GM19455 (cell line): ENCODE results near the gene CCDC167.

Source experiments
- ATAC-seq: cut with Tn5 transposase; IDR thresholded peaks from one replicate; pipeline ENCODE4 v1.9.1; 2021; ENCODE audit not compliant: unreplicated experiment

Gene CCDC167

GRCh38 chr6:37531026-37531425 lies 31.3 kb upstream of the CCDC167 start:
- no peak for ATAC-seq

GRCh38 chr6:37530297-37530696 lies 30.6 kb upstream of the CCDC167 start:
- no peak for ATAC-seq

GRCh38 chr6:37528541-37528940 lies 28.8 kb upstream of the CCDC167 start:
- no peak for ATAC-seq

GRCh38 chr6:37525460-37526357 lies 26.0 kb upstream of the CCDC167 start:
- ATAC-seq, result no peak

GRCh38 chr6:37524970-37525318 lies 25.3 kb upstream of the CCDC167 start:
- no peak for ATAC-seq

GRCh38 chr6:37524025-37524969 lies 24.6 kb upstream of the CCDC167 start:
- ATAC-seq, result no peak

GRCh38 chr6:37523412-37523811 lies 23.7 kb upstream of the CCDC167 start:
- no peak for ATAC-seq

- no peak for ATAC-seq
Measured at GRCh38 chr6:37522836-37523235, 23.1 kb upstream of the CCDC167 start.

GRCh38 chr6:37521674-37522073 lies 22.0 kb upstream of the CCDC167 start:
- no peak for ATAC-seq

GRCh38 chr6:37520926-37521325 lies 21.2 kb upstream of the CCDC167 start:
- ATAC-seq, result no peak

- ATAC-seq, result no peak
Measured at GRCh38 chr6:37519461-37519860, 19.8 kb upstream of the CCDC167 start.

GRCh38 chr6:37518116-37518515 lies 18.4 kb upstream of the CCDC167 start:
- ATAC-seq, result no peak

GRCh38 chr6:37517411-37517812 lies 17.7 kb upstream of the CCDC167 start:
- no peak for ATAC-seq

- ATAC-seq, result no peak
Measured at GRCh38 chr6:37516920-37517405, 17.3 kb upstream of the CCDC167 start.

- ATAC-seq, result peak; percentile 55
Measured at GRCh38 chr6:37516076-37516919, 16.6 kb upstream of the CCDC167 start.

GRCh38 chr6:37515712-37516075 lies 16.0 kb upstream of the CCDC167 start:
- no peak for ATAC-seq

- ATAC-seq, result no peak
Measured at GRCh38 chr6:37514837-37515236, 15.1 kb upstream of the CCDC167 start.

GRCh38 chr6:37514321-37514771 lies 14.7 kb upstream of the CCDC167 start:
- ATAC-seq, result no peak

GRCh38 chr6:37513576-37513975 lies 13.9 kb upstream of the CCDC167 start:
- no peak for ATAC-seq

- ATAC-seq, result no peak
Measured at GRCh38 chr6:37513155-37513554, 13.5 kb upstream of the CCDC167 start.
